NB4 (cell line): Measurements from ENCODE around the gene ANKRD39.

Experiments
- POLR2A ChIP-seq: IDR thresholded peaks from 2 replicates; pipeline ENCODE4 v1.6.1; 2011; ENCODE audit warnings: mild to moderate bottlenecking; ENCODE audit not compliant: insufficient read length; ENCODE audit errors: extremely low read depth
- TF ChIP-seq, protein P1 (sequence below): IDR thresholded peaks from one replicate; pipeline ENCODE4 v1.5.1; 2012; ENCODE audit warnings: low read depth, low read length

DNA sequence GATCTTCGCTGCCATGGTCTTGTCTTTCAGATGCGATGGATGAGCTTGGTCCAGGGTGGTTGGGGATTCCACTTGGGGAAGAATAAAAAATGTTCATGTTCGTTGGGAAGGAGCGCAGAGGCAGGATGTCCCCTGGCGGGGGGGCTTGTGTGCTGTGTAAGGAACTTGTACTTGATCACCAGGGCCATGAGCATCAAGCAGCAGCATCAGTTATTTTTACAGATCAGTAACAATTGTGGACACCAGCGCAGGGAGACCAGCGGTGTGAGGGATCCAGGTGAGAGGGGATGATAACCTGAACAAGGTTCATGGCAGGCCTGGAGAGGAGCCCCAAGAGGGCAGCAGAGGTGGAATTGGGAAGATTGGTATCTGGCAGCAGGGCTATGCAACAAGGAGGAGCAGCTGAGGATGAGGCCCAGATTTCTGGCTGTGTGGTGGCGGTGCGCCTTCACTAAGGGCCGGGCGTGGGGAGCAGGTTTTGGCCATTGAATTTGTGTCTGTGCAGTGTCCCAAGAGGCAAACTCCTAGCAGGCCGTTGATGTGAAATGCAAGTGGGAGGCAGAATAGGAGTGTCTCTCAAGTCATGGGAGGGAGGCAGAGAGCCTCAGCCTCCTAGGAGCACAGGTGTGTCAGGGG is 37.8 kb downstream of the ANKRD39 start:
- no peak for TF ChIP-seq POLR2A
- TF ChIP-seq, protein P1, sequence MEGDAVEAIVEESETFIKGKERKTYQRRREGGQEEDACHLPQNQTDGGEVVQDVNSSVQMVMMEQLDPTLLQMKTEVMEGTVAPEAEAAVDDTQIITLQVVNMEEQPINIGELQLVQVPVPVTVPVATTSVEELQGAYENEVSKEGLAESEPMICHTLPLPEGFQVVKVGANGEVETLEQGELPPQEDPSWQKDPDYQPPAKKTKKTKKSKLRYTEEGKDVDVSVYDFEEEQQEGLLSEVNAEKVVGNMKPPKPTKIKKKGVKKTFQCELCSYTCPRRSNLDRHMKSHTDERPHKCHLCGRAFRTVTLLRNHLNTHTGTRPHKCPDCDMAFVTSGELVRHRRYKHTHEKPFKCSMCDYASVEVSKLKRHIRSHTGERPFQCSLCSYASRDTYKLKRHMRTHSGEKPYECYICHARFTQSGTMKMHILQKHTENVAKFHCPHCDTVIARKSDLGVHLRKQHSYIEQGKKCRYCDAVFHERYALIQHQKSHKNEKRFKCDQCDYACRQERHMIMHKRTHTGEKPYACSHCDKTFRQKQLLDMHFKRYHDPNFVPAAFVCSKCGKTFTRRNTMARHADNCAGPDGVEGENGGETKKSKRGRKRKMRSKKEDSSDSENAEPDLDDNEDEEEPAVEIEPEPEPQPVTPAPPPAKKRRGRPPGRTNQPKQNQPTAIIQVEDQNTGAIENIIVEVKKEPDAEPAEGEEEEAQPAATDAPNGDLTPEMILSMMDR, result no peak
